GM23338 (cell line): ENCODE results near the gene RAP1A. TPM values are rescaled to one million over a fixed set of nuclear protein-coding genes. Genes with fewer than 3 reads are reported as not detected.

Experiments used
- ATAC-seq: fragments of 200-7000 bp; cut with Tn5 transposase; 3 replicates; pipeline ENCODE4 v1.9.1; 2020
- DNase-seq: peaks from one replicate; pipeline ENCODE4 v3.0.0-alpha.2; 2015; ENCODE audit warnings: low spot score
- H2AFZ ChIP-seq: fragments of 200-600 bp; sonication (generic); 2 replicates; pipeline ENCODE4 v1.8.0; 2016; ENCODE audit warnings: antibody characterized with exemption, mild to moderate bottlenecking, moderate library complexity
- H3F3A ChIP-seq: fragments of 200-600 bp; sonication (generic); replicated peaks from 2 replicates; pipeline ENCODE4 v1.8.0; 2017; ENCODE audit warnings: antibody characterized with exemption, mixed run types, low read depth
- H3K27ac ChIP-seq: fragments of 200-600 bp; sonication (generic); 2 replicates; pipeline ENCODE4 v1.6.1; 2016; ENCODE audit warnings: low read depth
- H3K27me3 ChIP-seq: fragments of 200-600 bp; sonication (generic); 2 replicates; pipeline ENCODE4 v1.8.0; 2016; ENCODE audit warnings: mild to moderate bottlenecking, mixed run types, moderate library complexity; ENCODE audit not compliant: insufficient read depth
- H3K36me3 ChIP-seq: fragments of 200-600 bp; sonication (generic); 2 replicates; pipeline ENCODE4 v1.8.0; 2016; ENCODE audit warnings: mild to moderate bottlenecking; ENCODE audit not compliant: insufficient read depth
- H3K4me1 ChIP-seq: fragments of 200-600 bp; sonication (generic); 2 replicates; pipeline ENCODE4 v1.8.0; 2016; ENCODE audit warnings: mild to moderate bottlenecking, moderate library complexity; ENCODE audit not compliant: insufficient read depth
- H3K4me2 ChIP-seq: fragments of 200-600 bp; sonication (generic); 2 replicates; pipeline ENCODE4 v1.7.1; 2017; ENCODE audit warnings: mixed run types
- H3K4me3 ChIP-seq: fragments of 200-600 bp; sonication (generic); 2 replicates; pipeline ENCODE4 v1.6.1; 2016; ENCODE audit warnings: mixed run types
- H3K79me2 ChIP-seq: fragments of 200-600 bp; sonication (generic); replicated peaks from 2 replicates; pipeline ENCODE4 v1.8.0; 2017; ENCODE audit warnings: mild to moderate bottlenecking; ENCODE audit not compliant: insufficient read depth
- H3K9me2 ChIP-seq: fragments of 200-600 bp; sonication (generic); 2 replicates; pipeline ENCODE4 v1.8.0; 2017; ENCODE audit not compliant: insufficient read depth
- H4K20me1 ChIP-seq: fragments of 200-600 bp; sonication (generic); replicated peaks from 2 replicates; pipeline ENCODE4 v1.8.0; 2017; ENCODE audit warnings: mild to moderate bottlenecking; ENCODE audit not compliant: insufficient read depth
- H3K27ac Mint-ChIP-seq: 2 replicates; pipeline ENCODE4 v1.8.0; 2020; ENCODE audit warnings: inconsistent platforms, mild to moderate bottlenecking, moderate library complexity, mixed read lengths
- H3K27me3 Mint-ChIP-seq: 3 replicates; pipeline ENCODE4 v1.8.0; 2022; ENCODE audit warnings: low read depth, mild to moderate bottlenecking, moderate library complexity, mixed read lengths, inconsistent platforms; ENCODE audit not compliant: insufficient read depth, poor library complexity
- H3K36me3 Mint-ChIP-seq: 3 replicates; pipeline ENCODE4 v1.8.0; 2021; ENCODE audit warnings: low read depth, mild to moderate bottlenecking, inconsistent platforms, moderate library complexity, mixed read lengths
- H3K4me1 Mint-ChIP-seq: 3 replicates; pipeline ENCODE4 v1.8.0; 2020; ENCODE audit warnings: mild to moderate bottlenecking, inconsistent platforms, mixed read lengths
- H3K4me3 Mint-ChIP-seq: 3 replicates; pipeline ENCODE4 v1.8.0; 2021; ENCODE audit warnings: moderate library complexity, mild to moderate bottlenecking, inconsistent platforms, mixed read lengths
- H3K9me3 Mint-ChIP-seq: 3 replicates; pipeline ENCODE4 v1.8.0; 2020; ENCODE audit warnings: moderate library complexity, mild to moderate bottlenecking, inconsistent platforms, mixed read lengths
- CREB1 ChIP-seq: fragments of 250-450 bp; sonication (Bioruptor Pico); IDR thresholded peaks from 2 replicates; pipeline ENCODE4 v1.5.0; 2020; ENCODE audit warnings: low read depth, mild to moderate bottlenecking, moderate library complexity
- EZH2 ChIP-seq: fragments of 200-600 bp; sonication (generic); IDR thresholded peaks from one replicate; pipeline ENCODE4 v1.8.0; 2017; ENCODE audit warnings: antibody characterized with exemption, mild to moderate bottlenecking, low read depth; ENCODE audit not compliant: unreplicated experiment
- EZH2phosphoT487 ChIP-seq: fragments of 200-600 bp; sonication (generic); IDR thresholded peaks from one replicate; pipeline ENCODE4 v1.8.1; 2018; ENCODE audit warnings: antibody characterized with exemption; ENCODE audit not compliant: unreplicated experiment
- JUNB ChIP-seq: IDR thresholded peaks from one replicate; pipeline ENCODE4 v1.6.1; 2016; ENCODE audit warnings: antibody characterized with exemption; ENCODE audit not compliant: unreplicated experiment
- NANOG ChIP-seq: IDR thresholded peaks from 2 replicates; pipeline ENCODE4 v1.6.1; 2016; ENCODE audit warnings: antibody characterized with exemption, borderline replicate concordance
- POLR2AphosphoS5 ChIP-seq: IDR thresholded peaks from 2 replicates; pipeline ENCODE4 v1.6.1; 2016; ENCODE audit warnings: antibody characterized with exemption, low read depth
- STAT1 ChIP-seq: IDR thresholded peaks from one replicate; pipeline ENCODE4 v1.6.1; 2016; ENCODE audit warnings: antibody characterized with exemption; ENCODE audit not compliant: unreplicated experiment
- ZNF114 ChIP-seq: fragments of 250-450 bp; sonication (Bioruptor Pico); IDR thresholded peaks from 2 replicates; pipeline ENCODE4 v1.5.0; 2020; ENCODE audit warnings: mild to moderate bottlenecking, moderate library complexity
- ZNF331 ChIP-seq: fragments of 250-450 bp; sonication (Bioruptor Pico); IDR thresholded peaks from 2 replicates; pipeline ENCODE4 v1.5.0; 2020; ENCODE audit warnings: low read depth, mild to moderate bottlenecking, moderate library complexity
- polyA plus RNA-seq: library from polyadenylated mRNA; unstranded; fragments of >200 nt; fragmentation: Nextera tagmentation; extraction: Ambion mirVana; gene quantifications from 2 replicates; pipeline ENCODE4 v1.2.1, GENCODE V29; 2016
- total RNA-seq: library from RNA; depleted of rRNA; stranded (reverse); fragments of >200 nt; shearing (Covaris generic); gene quantifications from 2 replicates; pipeline ENCODE4 v1.2.3, GENCODE V29; 2014
- TF ChIP-seq, protein P1 (sequence below): IDR thresholded peaks from one replicate; pipeline ENCODE4 v1.6.1; 2018; ENCODE audit warnings: antibody characterized with exemption; ENCODE audit not compliant: unreplicated experiment
- TF ChIP-seq, protein P2 (sequence below): IDR thresholded peaks from 2 replicates; pipeline ENCODE4 v1.6.1; 2016; ENCODE audit warnings: antibody characterized with exemption
- TF ChIP-seq, protein P3 (sequence below), 2 experiments: fragments of 200-600 bp in 1 of 2; sonication (generic) in 1 of 2; conservative IDR thresholded peaks; 2 replicates each; pipeline versions ENCODE4 v1.5.1 to v1.6.1; 2016 to 2017; ENCODE audit warnings: antibody characterized with exemption in 2 of 2, low read depth in 2 of 2, mild to moderate bottlenecking in 2 of 2, moderate library complexity in 1 of 2

The RAP1A gene
- total and polyA plus RNA-seq, 2 experiments from 2014 or later, result 16.2 to 23.0 TPM

DNA sequence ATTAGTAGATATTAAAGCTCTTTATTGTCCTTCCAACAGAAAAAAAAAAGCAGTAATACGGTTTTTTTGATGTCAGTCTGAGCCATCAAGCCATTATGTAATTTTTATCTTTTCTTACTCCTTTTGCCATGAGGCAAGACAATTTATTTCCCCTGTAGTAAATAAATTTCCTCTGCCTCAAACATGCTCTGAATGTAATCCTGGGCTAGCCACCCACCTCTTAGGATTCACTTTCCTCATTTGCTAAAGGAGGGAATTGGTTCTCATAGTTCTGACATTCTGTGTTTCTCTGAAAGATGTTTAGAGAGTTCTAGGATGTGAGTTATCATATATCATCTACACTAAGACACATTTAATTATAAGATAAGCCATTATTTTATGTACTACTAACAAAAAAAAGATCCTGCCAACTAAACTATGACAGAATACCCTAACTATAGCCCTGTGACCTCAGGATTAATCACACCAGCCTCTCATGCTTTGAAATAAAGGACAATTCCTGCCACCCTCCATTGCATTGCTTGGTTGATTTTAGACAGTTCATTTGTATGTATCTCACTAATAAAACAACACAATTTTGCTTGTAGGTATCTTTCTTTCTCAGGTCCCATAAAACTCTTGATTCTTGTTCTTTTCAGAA lies 34.0 kb upstream of the RAP1A start (continued):
- TF ChIP-seq, protein P1, sequence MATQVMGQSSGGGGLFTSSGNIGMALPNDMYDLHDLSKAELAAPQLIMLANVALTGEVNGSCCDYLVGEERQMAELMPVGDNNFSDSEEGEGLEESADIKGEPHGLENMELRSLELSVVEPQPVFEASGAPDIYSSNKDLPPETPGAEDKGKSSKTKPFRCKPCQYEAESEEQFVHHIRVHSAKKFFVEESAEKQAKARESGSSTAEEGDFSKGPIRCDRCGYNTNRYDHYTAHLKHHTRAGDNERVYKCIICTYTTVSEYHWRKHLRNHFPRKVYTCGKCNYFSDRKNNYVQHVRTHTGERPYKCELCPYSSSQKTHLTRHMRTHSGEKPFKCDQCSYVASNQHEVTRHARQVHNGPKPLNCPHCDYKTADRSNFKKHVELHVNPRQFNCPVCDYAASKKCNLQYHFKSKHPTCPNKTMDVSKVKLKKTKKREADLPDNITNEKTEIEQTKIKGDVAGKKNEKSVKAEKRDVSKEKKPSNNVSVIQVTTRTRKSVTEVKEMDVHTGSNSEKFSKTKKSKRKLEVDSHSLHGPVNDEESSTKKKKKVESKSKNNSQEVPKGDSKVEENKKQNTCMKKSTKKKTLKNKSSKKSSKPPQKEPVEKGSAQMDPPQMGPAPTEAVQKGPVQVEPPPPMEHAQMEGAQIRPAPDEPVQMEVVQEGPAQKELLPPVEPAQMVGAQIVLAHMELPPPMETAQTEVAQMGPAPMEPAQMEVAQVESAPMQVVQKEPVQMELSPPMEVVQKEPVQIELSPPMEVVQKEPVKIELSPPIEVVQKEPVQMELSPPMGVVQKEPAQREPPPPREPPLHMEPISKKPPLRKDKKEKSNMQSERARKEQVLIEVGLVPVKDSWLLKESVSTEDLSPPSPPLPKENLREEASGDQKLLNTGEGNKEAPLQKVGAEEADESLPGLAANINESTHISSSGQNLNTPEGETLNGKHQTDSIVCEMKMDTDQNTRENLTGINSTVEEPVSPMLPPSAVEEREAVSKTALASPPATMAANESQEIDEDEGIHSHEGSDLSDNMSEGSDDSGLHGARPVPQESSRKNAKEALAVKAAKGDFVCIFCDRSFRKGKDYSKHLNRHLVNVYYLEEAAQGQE, result no peak
- TF ChIP-seq POLR2AphosphoS5 (no peak), ZNF114 (CRISPR knock-in tag) (no peak)

DNA sequence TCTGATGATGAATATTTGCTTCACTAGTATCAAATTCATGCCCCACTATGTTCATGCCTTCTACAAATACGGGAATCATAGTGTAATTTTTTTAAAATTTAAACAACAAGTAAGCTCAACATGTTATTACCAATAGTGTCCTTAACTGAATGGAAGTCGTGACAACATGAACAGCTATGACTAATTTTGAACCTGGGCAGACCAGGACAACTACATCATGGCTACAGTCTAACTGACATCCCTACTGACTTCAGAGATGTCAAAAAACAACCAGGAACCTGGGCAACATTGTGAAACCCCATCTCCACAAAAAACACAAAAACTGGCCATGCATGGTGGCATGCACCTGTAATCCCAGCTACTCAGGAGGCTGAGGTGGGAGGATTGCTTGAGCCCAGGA lies 33.5 kb upstream of the RAP1A start:
- Histone ChIP-seq H2AFZ (no peak overlapping the region), H3F3A (no peaks in the 10 kb centered on the region), H3K79me2 (no peaks in the 10 kb centered on the region), H3K9me2 (no peaks in the 10 kb centered on the region), H3K27ac (no peak overlapping the region), H3K36me3 (no peaks in the 10 kb centered on the region), H3K27me3 (no peaks in the 10 kb centered on the region), H3K4me1 (no peaks in the 10 kb centered on the region), H3K4me3 (no peak overlapping the region), H3K4me2 (no peak overlapping the region), H4K20me1 (no peaks in the 10 kb centered on the region)
- DNase-seq (no peak), ATAC-seq (no peak)
- Mint-ChIP-seq H3K4me3 (no peak overlapping the region), H3K36me3 (no peaks in the 10 kb centered on the region), H3K4me1 (no peaks in the 10 kb centered on the region), H3K27me3 (peaks cover 2% of the 10 kb centered on the region), H3K27ac (no peak overlapping the region), H3K9me3 (no peaks in the 10 kb centered on the region)
- TF ChIP-seq POLR2AphosphoS5 (no peak), ZNF331 (CRISPR knock-in tag) (no peak), EZH2phosphoT487 (no peak), ZNF114 (CRISPR knock-in tag) (no peak), STAT1 (no peak), NANOG (no peak), EZH2 (no peak), CREB1 (CRISPR knock-in tag) (no peak), JUNB (no peak)
- TF ChIP-seq, protein P2, sequence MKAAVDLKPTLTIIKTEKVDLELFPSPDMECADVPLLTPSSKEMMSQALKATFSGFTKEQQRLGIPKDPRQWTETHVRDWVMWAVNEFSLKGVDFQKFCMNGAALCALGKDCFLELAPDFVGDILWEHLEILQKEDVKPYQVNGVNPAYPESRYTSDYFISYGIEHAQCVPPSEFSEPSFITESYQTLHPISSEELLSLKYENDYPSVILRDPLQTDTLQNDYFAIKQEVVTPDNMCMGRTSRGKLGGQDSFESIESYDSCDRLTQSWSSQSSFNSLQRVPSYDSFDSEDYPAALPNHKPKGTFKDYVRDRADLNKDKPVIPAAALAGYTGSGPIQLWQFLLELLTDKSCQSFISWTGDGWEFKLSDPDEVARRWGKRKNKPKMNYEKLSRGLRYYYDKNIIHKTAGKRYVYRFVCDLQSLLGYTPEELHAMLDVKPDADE, result no peak
- TF ChIP-seq, protein P3, sequence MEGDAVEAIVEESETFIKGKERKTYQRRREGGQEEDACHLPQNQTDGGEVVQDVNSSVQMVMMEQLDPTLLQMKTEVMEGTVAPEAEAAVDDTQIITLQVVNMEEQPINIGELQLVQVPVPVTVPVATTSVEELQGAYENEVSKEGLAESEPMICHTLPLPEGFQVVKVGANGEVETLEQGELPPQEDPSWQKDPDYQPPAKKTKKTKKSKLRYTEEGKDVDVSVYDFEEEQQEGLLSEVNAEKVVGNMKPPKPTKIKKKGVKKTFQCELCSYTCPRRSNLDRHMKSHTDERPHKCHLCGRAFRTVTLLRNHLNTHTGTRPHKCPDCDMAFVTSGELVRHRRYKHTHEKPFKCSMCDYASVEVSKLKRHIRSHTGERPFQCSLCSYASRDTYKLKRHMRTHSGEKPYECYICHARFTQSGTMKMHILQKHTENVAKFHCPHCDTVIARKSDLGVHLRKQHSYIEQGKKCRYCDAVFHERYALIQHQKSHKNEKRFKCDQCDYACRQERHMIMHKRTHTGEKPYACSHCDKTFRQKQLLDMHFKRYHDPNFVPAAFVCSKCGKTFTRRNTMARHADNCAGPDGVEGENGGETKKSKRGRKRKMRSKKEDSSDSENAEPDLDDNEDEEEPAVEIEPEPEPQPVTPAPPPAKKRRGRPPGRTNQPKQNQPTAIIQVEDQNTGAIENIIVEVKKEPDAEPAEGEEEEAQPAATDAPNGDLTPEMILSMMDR (conservative IDR thresholded peaks at IDR 0.05; ENCODE audit: low read depth in 2 of 2), result no peak
